Bronchial epithelial cell (primary cell): ENCODE measurements around the gene CLSTN1. TPM values are rescaled to one million over a fixed set of nuclear protein-coding genes. Genes with fewer than 3 reads are reported as not detected.
"Not testable (repeated sequence)": the region's sequence is repeated elsewhere in the genome, so short reads cannot be mapped to it uniquely, and the experiment has no call there.

Experiments used
- DNase-seq: peaks from one replicate; pipeline ENCODE4 v3.0.0-alpha.2; 2010; ENCODE audit warnings: low read depth
- FAIRE-seq: peaks from 2 replicates; lab custom pipeline; 2011; peaks lifted over from hg19 to GRCh38; lab: Jason Lieb, UNC
- H3K27me3 ChIP-seq: 2 replicates; pipeline ENCODE4 v1.5.1; 2011; ENCODE audit warnings: low read length; ENCODE audit not compliant: control insufficient read depth, insufficient read depth
- H3K36me3 ChIP-seq: 2 replicates; pipeline ENCODE4 v1.5.1; 2011; ENCODE audit warnings: low read length; ENCODE audit not compliant: control insufficient read depth, insufficient read depth
- H3K4me3 ChIP-seq: 2 replicates; pipeline ENCODE4 v1.5.1; 2011; ENCODE audit warnings: mild to moderate bottlenecking, low read depth, low read length, control low read depth
- CTCF ChIP-seq: IDR thresholded peaks from 2 replicates; pipeline ENCODE4 v1.5.1; 2011; ENCODE audit warnings: mild to moderate bottlenecking, moderate library complexity, low read length, control low read depth, inconsistent platforms; ENCODE audit not compliant: insufficient read depth, severe bottlenecking
- total RNA-seq: library from RNA; depleted of rRNA; stranded (reverse); fragments of >200 nt; gene quantifications from 2 replicates; pipeline ENCODE4 v1.2.1, GENCODE V29; 2014

The CLSTN1 gene
- total RNA-seq, 1 donor from 2014 or later, result 142 TPM

GRCh38 chr1:9814619-9815018, 9.1 kb downstream of the CLSTN1 start:
- no peak for DNase-seq
- Histone ChIP-seq H3K36me3 (peaks cover 2% of the 10 kb centered on the region), H3K27me3 (no peaks in the 10 kb centered on the region), H3K4me3 (no peak overlapping the region)
- FAIRE-seq, result no peak
- no peak for TF ChIP-seq CTCF

- no peak for TF ChIP-seq CTCF
- DNase-seq (no peak), FAIRE-seq (no peak)
- no peaks in the 10 kb centered on the region for H3K27me3 ChIP-seq
- H3K36me3 ChIP-seq, result peaks cover 3% of the 10 kb centered on the region
- H3K4me3 ChIP-seq, result no peak overlapping the region
These were observed 12.4 kb downstream of the CLSTN1 start for GRCh38 chr1:9811239-9811966.

GRCh38 chr1:9809100-9809510, 14.7 kb downstream of the CLSTN1 start:
- Histone ChIP-seq H3K27me3 (no peaks in the 10 kb centered on the region), H3K4me3 (no peak overlapping the region), H3K36me3 (peaks cover 3% of the 10 kb centered on the region)
- TF ChIP-seq CTCF, result no peak
- DNase-seq (peak; percentile 58), FAIRE-seq (no peak)

- no peaks in the 10 kb centered on the region for H3K27me3 ChIP-seq
- FAIRE-seq, result no peak
- no peak for TF ChIP-seq CTCF
- no peak for DNase-seq
- H3K36me3 ChIP-seq, result peaks cover 3% of the 10 kb centered on the region
- H3K4me3 ChIP-seq, result no peak overlapping the region
These were observed 15.3 kb downstream of the CLSTN1 start for GRCh38 chr1:9808459-9808858.

GRCh38 chr1:9807541-9807940, 16.2 kb downstream of the CLSTN1 start:
- H3K36me3 ChIP-seq, result peaks cover 3% of the 10 kb centered on the region
- no peak for TF ChIP-seq CTCF
- DNase-seq (no peak), FAIRE-seq (no peak)
- no peaks in the 10 kb centered on the region for H3K27me3 ChIP-seq
- no peak overlapping the region for H3K4me3 ChIP-seq

GRCh38 chr1:9805972-9806371, 17.8 kb downstream of the CLSTN1 start:
- FAIRE-seq, H3K36me3 ChIP-seq, H3K27me3 ChIP-seq, H3K4me3 ChIP-seq, DNase-seq: not testable (repeated sequence)
